ENCODE data around the gene KIRREL1. TPM values are rescaled to one million over a fixed set of nuclear protein-coding genes. Genes with fewer than 3 reads are reported as not detected.

Gene KIRREL1
- total and polyA plus RNA-seq, 2 of the 8 experiments (the other 6 are each of a cell fraction or from before 2014, with no cell fraction given), result 14.2 to 39.0 TPM

DNA sequence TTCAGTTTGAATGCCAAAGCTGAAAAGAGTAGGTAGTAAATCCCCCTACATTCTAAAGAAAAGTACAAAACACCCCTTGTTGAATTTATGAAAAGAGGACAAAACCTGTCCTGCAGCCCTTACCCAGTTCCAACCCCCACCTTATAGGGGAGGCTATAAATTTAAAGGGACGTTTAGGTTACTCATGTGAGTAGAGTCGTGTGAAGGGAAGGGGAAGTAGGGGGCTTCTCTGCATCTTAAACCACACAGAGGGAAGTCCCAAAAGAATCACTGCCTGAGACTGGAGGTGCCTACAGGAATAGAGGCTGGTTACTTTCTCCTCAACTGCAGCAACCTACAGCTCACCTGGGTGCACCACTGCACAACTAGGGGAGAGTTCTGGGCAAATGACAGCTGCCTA is 36.7 kb upstream of the KIRREL1 start:
- H4K5ac ChIP-seq (ENCODE audit: insufficient read length, low read depth, low read length), result no peak overlapping the region
- H3K14ac ChIP-seq (ENCODE audit: insufficient read length), result no peak overlapping the region
- H3K9me3 ChIP-seq (ENCODE audit: insufficient read depth in 2 of 2, low read depth in 1 of 2, low read length in 1 of 2), result no peaks in the 10 kb centered on the region
- no peaks in the 10 kb centered on the region for H3K36me3 ChIP-seq (ENCODE audit: control insufficient read depth in 2 of 4, insufficient read depth in 4 of 4, low read length in 3 of 4)
- H3K9ac ChIP-seq (replicated peaks in 1 of 4; ENCODE audit: extremely low read depth in 1 of 4, low read depth in 3 of 4, low read length in 3 of 4), result no peak overlapping the region
- no peak overlapping the region for H3K23ac ChIP-seq (ENCODE audit: insufficient read length)
- H3K4me2 ChIP-seq (ENCODE audit: insufficient read depth in 1 of 2, low read depth in 2 of 2, low read length in 2 of 2), result no peak overlapping the region
- no peak overlapping the region for H4K91ac ChIP-seq (replicated peaks; ENCODE audit: insufficient read length, low read length)
- no peak overlapping the region for H3K27ac ChIP-seq (ENCODE audit: low read depth, low read length)
- 87% methylated on average over 2 of the region's 2 CpGs; no CpG with 5 or more reads in 1 of the 2 experiments for WGBS, 2 experiments (ENCODE audit: extremely low coverage in 1 of 2, insufficient coverage in 1 of 2, insufficient read length in 1 of 2, insufficient replicate concordance in 2 of 2, low coverage in 1 of 2, low lambda C conversion rate in 2 of 2, missing lambda C conversion rate in 1 of 2)
- CTCF ChIA-PET (ENCODE audit: partially characterized antibody), result interaction anchor here (1.1 to 53.4 kb wide), 5 partner anchors 7 to 182 kb away, joined by 4 to 2918 read pairs (median 110); partner anchors contain the start of gene KIRREL1
- DNase-seq (ENCODE audit: low read depth in 1 of 2, low spot score in 2 of 2) (no peak), FAIRE-seq (no peak)
- H3K18ac ChIP-seq (ENCODE audit: extremely low read depth, low read length), result no peak overlapping the region
- H3K4me3 ChIP-seq (ENCODE audit: extremely low read depth in 1 of 4, insufficient read depth in 2 of 4, low read depth in 3 of 4, low read length in 4 of 4), result no peak overlapping the region
- H4K20me1 ChIP-seq (replicated peaks in 1 of 2; ENCODE audit: control insufficient read depth in 1 of 2, insufficient read depth in 2 of 2, low read length in 2 of 2), result no peaks in the 10 kb centered on the region
- no peak overlapping the region for H2BK12ac ChIP-seq (ENCODE audit: low read depth, low read length)
- no peak overlapping the region for H2BK5ac ChIP-seq (ENCODE audit: low read depth, low read length)
- H3K27me3 ChIP-seq (replicated peaks in 1 of 4; ENCODE audit: control insufficient read depth in 3 of 4, extremely low read depth in 1 of 4, insufficient read depth in 3 of 4, low read length in 3 of 4), result peaks cover 0 to 1% (median 0%) of the 10 kb centered on the region in 4 experiments; a peak in 1 of 7 replicates
- no peaks in the 10 kb centered on the region for H3K4me1 ChIP-seq (replicated peaks in 1 of 4; ENCODE audit: control insufficient read depth in 3 of 4, insufficient read depth in 4 of 4, low read length in 3 of 4)
- no peaks in the 10 kb centered on the region for H3K79me2 ChIP-seq (ENCODE audit: control insufficient read depth in 1 of 2, insufficient read depth in 2 of 2, low read length in 2 of 2)
- no peak overlapping the region for H3K4ac ChIP-seq (replicated peaks; ENCODE audit: insufficient read length, low read depth, low read length)
- TF ChIP-seq RFX5 (IDR thresholded peaks at IDR 0.05; ENCODE audit: borderline replicate concordance, low read depth, low read length), result no peak
- TF ChIP-seq SP4 (IDR thresholded peaks at IDR 0.05; ENCODE audit: low read length), result no peak
- no peak for TF ChIP-seq GTF2F1 (IDR thresholded peaks at IDR 0.05; ENCODE audit: borderline replicate concordance, low read depth, low read length)
- no peak for TF ChIP-seq CEBPB (IDR thresholded peaks at IDR 0.05; ENCODE audit: low read depth, low read length)
- TF ChIP-seq CTBP2 (IDR thresholded peaks at IDR 0.05; ENCODE audit: borderline replicate concordance, insufficient read depth, insufficient read length, low read length), result no peak
- TF ChIP-seq GABPA (IDR thresholded peaks at IDR 0.05; ENCODE audit: borderline replicate concordance, insufficient read depth, low read length), result no peak
- no peak for TF ChIP-seq JUN (IDR thresholded peaks at IDR 0.05; ENCODE audit: low read depth, low read length)
- no peak for TF ChIP-seq SP2 (IDR thresholded peaks at IDR 0.05; ENCODE audit: low read length)
- no peak for TF ChIP-seq EP300 (IDR thresholded peaks at IDR 0.05; ENCODE audit: borderline replicate concordance in 1 of 2, low read depth in 2 of 2, low read length in 2 of 2)
- TF ChIP-seq CHD2 (IDR thresholded peaks at IDR 0.05; ENCODE audit: low read length), result no peak
- H2BK15ac ChIP-seq (ENCODE audit: low read length), result no peak overlapping the region
- H2AK5ac ChIP-seq (ENCODE audit: low read depth, low read length), result no peak overlapping the region
- H2BK120ac ChIP-seq (replicated peaks; ENCODE audit: low read depth, low read length), result no peak overlapping the region
- no peaks in the 10 kb centered on the region for H3K23me2 ChIP-seq (ENCODE audit: low read depth, low read length)
- H2BK20ac ChIP-seq (ENCODE audit: low read length), result no peak overlapping the region
- POLR2A ChIA-PET (ENCODE audit: partially characterized antibody), result no interaction called here
- H4K8ac ChIP-seq (ENCODE audit: extremely low read depth, insufficient read depth, low read length), result no peak overlapping the region
- no peak overlapping the region for H3K56ac ChIP-seq (replicated peaks; ENCODE audit: insufficient read length, low read depth, low read length)
- H2AFZ ChIP-seq (ENCODE audit: low read length), result no peak overlapping the region
- H3K79me1 ChIP-seq (ENCODE audit: low read depth, low read length), result no peaks in the 10 kb centered on the region
